Activated T-cell treated with anti-CD3 and anti-CD28 coated beads for 24 hours (primary cell): ENCODE results near the gene NPFF.
"Not testable (repeated sequence)": the region's sequence is repeated elsewhere in the genome, so short reads cannot be mapped to it uniquely, and the experiment has no call there.

ENCODE experiments used
- DNase-seq: peaks from one replicate; pipeline ENCODE4 v3.0.0-alpha.2; 2020; ENCODE audit warnings: low read depth

NPFF gene, protein sequence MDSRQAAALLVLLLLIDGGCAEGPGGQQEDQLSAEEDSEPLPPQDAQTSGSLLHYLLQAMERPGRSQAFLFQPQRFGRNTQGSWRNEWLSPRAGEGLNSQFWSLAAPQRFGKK

DNA sequence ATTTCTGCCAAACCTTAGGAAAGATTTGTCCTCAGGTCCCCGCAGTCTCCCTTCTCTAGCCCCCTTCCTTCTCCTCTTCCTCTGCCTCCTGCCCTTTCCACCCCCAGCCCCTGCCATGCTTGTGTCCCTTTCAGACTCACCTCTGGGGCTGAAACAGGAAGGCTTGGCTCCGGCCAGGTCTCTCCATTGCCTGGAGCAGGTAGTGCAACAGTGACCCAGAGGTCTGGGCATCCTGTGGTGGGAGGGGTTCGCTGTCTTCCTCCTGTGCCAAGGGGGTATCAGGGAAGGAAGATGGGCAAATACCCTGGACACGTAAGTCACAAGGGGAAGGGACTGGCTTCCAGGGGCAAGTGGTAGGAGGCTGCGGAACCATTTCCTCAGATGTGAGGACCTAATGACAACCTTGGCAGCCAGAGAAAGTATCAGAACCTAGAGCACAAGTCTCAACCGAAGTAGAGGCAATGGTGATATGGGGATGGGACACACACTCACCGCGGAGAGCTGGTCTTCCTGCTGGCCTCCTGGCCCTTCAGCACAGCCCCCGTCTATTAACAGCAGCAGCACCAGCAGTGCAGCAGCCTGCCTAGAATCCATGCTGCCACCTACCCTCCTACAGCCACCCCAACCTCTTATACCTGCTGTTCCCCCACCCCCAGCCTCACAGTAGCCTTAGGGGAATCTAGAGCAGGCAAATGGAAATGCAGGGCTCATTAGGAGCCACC, at the start of gene NPFF:
Gene NPFF (minus strand): TSS at position 604 of the 722 bp plus-strand sequence. CDS start 10 bp downstream, at position 594.
- DNase-seq, result no peak

GRCh38 chr12:53552361-53553327, 45.4 kb upstream of the NPFF start:
- DNase-seq, result no peak

- DNase-seq, result no peak
Measured at GRCh38 chr12:53551889-53552291, 44.6 kb upstream of the NPFF start.

GRCh38 chr12:53550595-53550994, 43.3 kb upstream of the NPFF start:
- no peak for DNase-seq

- not testable (repeated sequence) for DNase-seq
Measured at GRCh38 chr12:53550131-53550530, 42.8 kb upstream of the NPFF start.

GRCh38 chr12:53548354-53548753, 41.1 kb upstream of the NPFF start:
- DNase-seq, result not testable (repeated sequence)

- peak; percentile 25 for DNase-seq
Measured at GRCh38 chr12:53543539-53543938, 36.3 kb upstream of the NPFF start.

- no peak for DNase-seq
Measured at GRCh38 chr12:53539526-53539925, 32.2 kb upstream of the NPFF start.

DNA sequence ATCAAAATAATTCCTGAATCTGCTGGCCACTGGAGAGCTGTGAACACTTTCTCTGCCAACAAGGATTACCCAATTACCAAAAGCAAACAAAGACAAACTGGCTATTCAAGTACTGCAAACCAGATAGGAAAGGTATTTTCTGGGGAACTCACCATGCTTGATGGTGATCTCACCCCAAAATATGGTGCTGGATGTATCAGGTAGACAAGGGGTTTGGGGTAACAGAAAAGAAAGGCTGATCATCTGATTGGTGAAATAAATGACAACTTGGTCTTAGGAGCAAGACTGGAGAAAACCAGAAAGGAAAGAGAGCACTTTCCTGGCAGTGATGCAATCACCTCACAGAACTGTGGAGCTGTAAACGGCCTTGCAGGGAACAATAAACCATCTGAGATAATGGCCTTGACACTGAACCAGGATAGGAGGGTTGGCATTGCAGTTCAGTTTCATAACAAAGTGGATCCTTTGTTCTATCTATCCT, 31.0 kb upstream of the NPFF start:
- no peak for DNase-seq

- no peak for DNase-seq
Measured at GRCh38 chr12:53536962-53537361, 29.7 kb upstream of the NPFF start.

GRCh38 chr12:53533471-53533870, 26.2 kb upstream of the NPFF start:
- no peak for DNase-seq

DNA sequence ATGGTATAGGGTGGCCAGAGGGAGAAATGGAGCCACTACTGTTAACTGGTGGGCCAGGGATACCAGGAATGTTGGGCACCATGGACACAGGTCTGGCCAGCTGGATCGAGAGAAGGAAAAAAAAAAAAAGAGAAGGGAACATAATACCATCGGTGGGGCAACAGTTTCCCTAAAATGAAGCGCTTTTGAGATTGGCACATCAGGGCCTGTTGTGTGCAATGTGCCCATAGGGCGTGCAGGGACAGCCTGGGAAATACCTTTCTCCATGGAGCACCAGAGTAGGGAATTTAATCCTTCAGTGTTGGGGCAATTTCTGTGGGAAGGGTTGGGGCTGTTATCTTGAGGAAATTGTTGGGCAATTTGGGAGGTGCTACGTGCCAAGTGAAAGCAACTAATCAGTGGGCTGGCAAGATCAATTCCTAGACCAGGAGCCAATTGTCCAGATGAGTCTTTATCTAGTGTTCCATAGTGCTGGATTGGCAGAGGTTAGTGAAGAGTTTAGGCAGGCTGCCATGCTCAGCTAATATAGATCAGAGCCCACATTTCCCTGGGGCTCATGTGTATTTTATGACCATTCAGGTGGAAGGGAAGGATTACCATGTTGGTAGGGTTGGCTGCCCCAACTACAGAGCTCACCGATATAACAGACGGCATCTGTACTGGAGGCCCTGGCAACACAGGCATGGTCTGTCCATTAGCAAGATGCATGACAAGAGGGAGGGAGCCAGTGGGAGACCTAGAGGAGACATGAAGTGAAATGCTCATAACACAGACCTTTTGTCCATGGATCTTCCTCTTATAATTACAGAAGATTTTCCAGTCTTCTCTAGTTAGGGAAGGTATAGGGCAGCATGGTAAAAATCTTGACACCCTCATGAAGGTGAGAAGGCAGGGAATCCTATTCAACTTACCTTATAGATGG, 25.5 kb upstream of the NPFF start:
- DNase-seq, result no peak

DNA sequence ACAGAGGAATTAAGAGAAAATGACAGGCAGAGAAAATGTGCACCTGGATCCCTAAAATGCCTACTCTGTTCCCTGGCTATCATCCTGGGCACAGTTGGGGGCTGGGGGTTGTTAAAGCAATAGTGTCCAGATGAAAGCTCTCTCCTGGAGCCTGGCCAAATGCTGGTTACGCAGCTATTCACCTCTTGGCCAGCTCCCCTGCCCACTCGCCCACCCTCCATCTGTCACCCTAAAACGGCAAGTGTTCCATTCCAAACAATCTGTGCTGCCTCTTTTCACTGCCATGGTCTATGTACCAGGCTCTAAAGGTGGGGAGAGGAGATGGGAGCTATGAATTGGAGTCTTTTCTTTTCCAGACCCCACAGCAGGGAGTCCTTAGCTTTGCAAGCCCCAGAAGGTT, 24.7 kb upstream of the NPFF start:
- no peak for DNase-seq

DNA sequence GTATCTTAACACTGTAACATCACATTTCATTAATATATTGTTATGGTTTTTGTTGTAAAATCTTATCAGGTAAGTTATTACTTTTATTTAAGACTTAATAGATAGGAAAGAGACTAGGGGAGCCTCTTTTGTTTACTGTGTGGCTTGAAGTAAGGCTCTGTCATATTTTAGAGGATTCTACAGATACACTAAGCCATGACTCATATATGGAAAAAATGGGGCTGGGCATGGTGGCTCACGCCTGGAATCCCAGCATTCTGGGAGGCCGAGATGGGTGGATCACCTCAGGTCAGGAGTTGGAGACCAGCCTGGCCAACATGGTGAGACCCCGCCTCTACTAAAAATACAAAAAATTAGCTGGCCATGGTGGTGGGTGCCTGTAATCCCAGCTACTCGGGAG, 23.6 kb upstream of the NPFF start:
- DNase-seq, result no peak

- DNase-seq, result no peak
Measured at GRCh38 chr12:53530061-53530460, 22.8 kb upstream of the NPFF start.

DNA sequence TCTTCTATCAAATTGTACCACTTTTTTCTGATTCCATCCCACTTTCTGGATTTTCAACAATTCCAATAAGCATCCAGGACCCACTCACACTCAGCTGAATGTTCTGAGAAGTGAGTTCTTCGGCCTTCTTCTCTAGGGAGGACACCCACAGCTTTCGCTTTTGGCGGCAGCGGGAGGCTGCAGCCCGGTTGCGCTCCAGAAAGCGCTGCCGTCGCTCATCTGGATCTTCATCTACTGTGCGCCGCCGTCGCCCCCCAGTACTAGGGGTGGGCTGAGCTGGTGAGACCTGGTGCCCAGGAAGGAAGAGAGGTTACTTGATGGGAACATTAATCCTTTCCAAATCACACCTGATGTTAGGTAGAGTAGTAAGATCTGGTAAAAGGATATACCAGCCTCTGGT, 17.2 kb upstream of the NPFF start:
- no peak for DNase-seq

GRCh38 chr12:53523131-53523530, 15.8 kb upstream of the NPFF start:
- no peak for DNase-seq

GRCh38 chr12:53518381-53518780, 11.1 kb upstream of the NPFF start:
- no peak for DNase-seq

GRCh38 chr12:53516758-53517455, 9.6 kb upstream of the NPFF start:
- DNase-seq, result no peak

GRCh38 chr12:53515291-53515680, 8.0 kb upstream of the NPFF start:
- DNase-seq, result no peak
